ENCODE data around the gene PKNOX1. TPM values are rescaled to one million over a fixed set of nuclear protein-coding genes. Genes with fewer than 3 reads are reported as not detected.
A peak's percentile ranks its signal among the peaks of the same experiment; 100 is the strongest.
"Not testable (repeated sequence)": the region's sequence is repeated elsewhere in the genome, so short reads cannot be mapped to it uniquely, and the experiment has no call there.

PKNOX1 gene
- total and polyA plus RNA-seq, 2 donors (not counting 1 experiment from before 2014, with no cell fraction given) = 12.2 to 43.8 TPM

DNA sequence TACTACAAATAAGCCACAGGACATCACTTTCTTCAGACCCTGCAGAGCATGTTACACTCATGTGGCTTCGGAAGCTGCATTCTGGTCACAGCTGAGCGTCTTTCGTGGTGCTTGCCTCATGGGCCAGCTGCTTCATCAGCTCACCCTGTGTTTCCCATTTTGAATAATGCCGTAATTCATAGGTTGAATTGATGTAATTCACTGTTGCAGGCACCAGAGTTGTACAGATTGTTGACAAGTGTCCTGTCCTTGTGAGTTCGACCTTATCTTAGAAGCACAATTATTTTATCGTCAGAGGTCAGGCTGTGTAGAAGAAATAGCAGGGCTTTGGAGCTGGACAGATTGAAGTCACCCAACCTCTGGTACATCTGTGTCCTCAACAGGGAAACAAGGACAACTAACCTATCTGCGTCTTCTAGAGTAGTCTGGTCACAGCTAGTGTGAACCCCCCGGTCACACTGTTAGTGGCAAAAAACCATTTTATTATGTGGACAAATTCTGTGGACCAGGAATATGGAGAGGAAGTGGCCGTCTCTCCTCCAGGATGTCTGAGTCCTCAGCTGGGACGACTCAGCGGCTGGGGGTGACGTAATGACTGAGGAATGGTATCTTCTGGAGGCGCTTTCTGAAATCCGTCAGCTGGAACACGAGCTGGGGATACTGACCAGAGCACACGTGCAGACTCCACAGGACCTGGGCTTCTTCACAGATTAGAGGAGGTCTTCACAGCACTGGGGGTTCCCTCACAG, 17.8 kb downstream of the PKNOX1 start:
- no peak overlapping the region for H3K4me3 ChIP-seq (replicated peaks in 1 of 4; ENCODE audit: control extremely low read depth in 1 of 4, insufficient read depth in 1 of 4, low read depth in 3 of 4, low read length in 4 of 4)
- H3K4me1 ChIP-seq (ENCODE audit: control insufficient read depth, extremely low read depth, insufficient read depth, low read length) = peaks cover 20% of the 10 kb centered on the region
- peaks cover 18% of the 10 kb centered on the region for H3K79me2 ChIP-seq (ENCODE audit: control insufficient read depth, insufficient read depth, low read length)
- no peak overlapping the region for H2AFZ ChIP-seq (ENCODE audit: low read length)
- peak; percentile 93 to 95 for DNase-seq (ENCODE audit: low read depth in 2 of 2)
- H3K27me3 ChIP-seq (ENCODE audit: control insufficient read depth, insufficient read depth, low read length) = no peaks in the 10 kb centered on the region
- H3K4me2 ChIP-seq (ENCODE audit: extremely low read depth, insufficient read depth, low read length) = peak overlapping the region; percentile 53
- no peaks in the 10 kb centered on the region for H3K36me3 ChIP-seq (ENCODE audit: control insufficient read depth, insufficient read depth, low read length)
- TF ChIP-seq EZH2 (IDR thresholded peaks at IDR 0.05; ENCODE audit: low read length, missing control alignments) = no peak
- TF ChIP-seq, protein P1, sequence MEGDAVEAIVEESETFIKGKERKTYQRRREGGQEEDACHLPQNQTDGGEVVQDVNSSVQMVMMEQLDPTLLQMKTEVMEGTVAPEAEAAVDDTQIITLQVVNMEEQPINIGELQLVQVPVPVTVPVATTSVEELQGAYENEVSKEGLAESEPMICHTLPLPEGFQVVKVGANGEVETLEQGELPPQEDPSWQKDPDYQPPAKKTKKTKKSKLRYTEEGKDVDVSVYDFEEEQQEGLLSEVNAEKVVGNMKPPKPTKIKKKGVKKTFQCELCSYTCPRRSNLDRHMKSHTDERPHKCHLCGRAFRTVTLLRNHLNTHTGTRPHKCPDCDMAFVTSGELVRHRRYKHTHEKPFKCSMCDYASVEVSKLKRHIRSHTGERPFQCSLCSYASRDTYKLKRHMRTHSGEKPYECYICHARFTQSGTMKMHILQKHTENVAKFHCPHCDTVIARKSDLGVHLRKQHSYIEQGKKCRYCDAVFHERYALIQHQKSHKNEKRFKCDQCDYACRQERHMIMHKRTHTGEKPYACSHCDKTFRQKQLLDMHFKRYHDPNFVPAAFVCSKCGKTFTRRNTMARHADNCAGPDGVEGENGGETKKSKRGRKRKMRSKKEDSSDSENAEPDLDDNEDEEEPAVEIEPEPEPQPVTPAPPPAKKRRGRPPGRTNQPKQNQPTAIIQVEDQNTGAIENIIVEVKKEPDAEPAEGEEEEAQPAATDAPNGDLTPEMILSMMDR (conservative IDR thresholded peaks at IDR 0.05 in 1 of 2, IDR thresholded peaks at IDR 0.05 in 1 of 2; ENCODE audit: low read depth in 1 of 2, low read length in 2 of 2) = no peak
- no peaks in the 10 kb centered on the region for H3K9me3 ChIP-seq (ENCODE audit: control insufficient read depth, insufficient read depth, low read depth, low read length)
- H4K20me1 ChIP-seq (ENCODE audit: control insufficient read depth, extremely low read depth, insufficient read depth, low read length) = no peaks in the 10 kb centered on the region
- H3K27ac ChIP-seq (ENCODE audit: insufficient read depth, low read length) = peak overlapping the region; percentile 90
- H3K9ac ChIP-seq (ENCODE audit: insufficient read depth, low read length) = no peak overlapping the region

DNA sequence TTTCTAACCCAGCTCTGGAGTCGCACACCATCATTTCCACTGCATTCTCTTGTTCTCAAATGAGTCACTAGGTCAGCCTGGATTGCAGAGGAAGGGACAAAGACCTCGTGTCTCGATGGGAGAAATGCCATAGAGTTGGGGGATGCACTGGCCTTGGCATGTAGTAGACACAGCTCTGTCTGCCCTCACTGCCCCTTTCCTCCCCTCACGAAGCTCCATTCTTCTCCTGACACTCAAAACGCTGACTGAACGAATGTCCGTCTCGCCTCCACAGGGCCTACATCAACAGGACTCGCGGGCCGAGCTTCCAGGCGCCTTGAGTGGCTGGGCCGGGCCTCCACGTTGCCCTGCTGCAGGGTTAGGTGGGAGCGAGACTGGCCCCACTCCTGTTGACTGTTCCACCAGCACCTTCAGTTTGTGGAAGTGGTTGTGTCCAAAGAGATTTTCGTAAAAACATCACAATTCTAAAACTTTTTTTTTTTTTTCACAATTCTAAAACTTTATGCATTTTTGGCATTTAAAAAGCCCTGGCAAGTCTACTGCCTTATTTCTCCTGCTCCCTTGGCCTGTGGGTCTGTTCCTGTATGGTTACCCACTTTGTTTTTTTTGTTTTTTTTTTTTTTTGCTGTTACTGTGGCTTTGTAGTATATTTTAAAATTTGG, 18.8 kb downstream of the PKNOX1 start:
- H3K36me3 ChIP-seq (ENCODE audit: control insufficient read depth, insufficient read depth, low read length) = no peaks in the 10 kb centered on the region
- TF ChIP-seq EZH2 (IDR thresholded peaks at IDR 0.05; ENCODE audit: low read length, missing control alignments) = no peak
- TF ChIP-seq, protein P1 (conservative IDR thresholded peaks at IDR 0.05 in 1 of 2, IDR thresholded peaks at IDR 0.05 in 1 of 2; ENCODE audit: low read depth in 1 of 2, low read length in 2 of 2) = no peak
- H3K4me2 ChIP-seq (ENCODE audit: extremely low read depth, insufficient read depth, low read length) = peak overlapping the region; percentile 25
- H3K4me1 ChIP-seq (ENCODE audit: control insufficient read depth, extremely low read depth, insufficient read depth, low read length) = peaks cover 24% of the 10 kb centered on the region
- no peak overlapping the region for H3K9ac ChIP-seq (ENCODE audit: insufficient read depth, low read length)
- DNase-seq (ENCODE audit: low read depth in 2 of 2) = peak; percentile 53 to 63
- H3K9me3 ChIP-seq (ENCODE audit: control insufficient read depth, insufficient read depth, low read depth, low read length) = no peaks in the 10 kb centered on the region
- H3K27me3 ChIP-seq (ENCODE audit: control insufficient read depth, insufficient read depth, low read length) = no peaks in the 10 kb centered on the region
- H2AFZ ChIP-seq (ENCODE audit: low read length) = peak overlapping the region; percentile 37
- peaks cover 25% of the 10 kb centered on the region for H3K79me2 ChIP-seq (ENCODE audit: control insufficient read depth, insufficient read depth, low read length)
- peak overlapping the region; percentile 90 for H3K27ac ChIP-seq (ENCODE audit: insufficient read depth, low read length)
- H3K4me3 ChIP-seq (replicated peaks in 1 of 4; ENCODE audit: control extremely low read depth in 1 of 4, insufficient read depth in 1 of 4, low read depth in 3 of 4, low read length in 4 of 4) = no peak overlapping the region
- H4K20me1 ChIP-seq (ENCODE audit: control insufficient read depth, extremely low read depth, insufficient read depth, low read length) = no peaks in the 10 kb centered on the region

DNA sequence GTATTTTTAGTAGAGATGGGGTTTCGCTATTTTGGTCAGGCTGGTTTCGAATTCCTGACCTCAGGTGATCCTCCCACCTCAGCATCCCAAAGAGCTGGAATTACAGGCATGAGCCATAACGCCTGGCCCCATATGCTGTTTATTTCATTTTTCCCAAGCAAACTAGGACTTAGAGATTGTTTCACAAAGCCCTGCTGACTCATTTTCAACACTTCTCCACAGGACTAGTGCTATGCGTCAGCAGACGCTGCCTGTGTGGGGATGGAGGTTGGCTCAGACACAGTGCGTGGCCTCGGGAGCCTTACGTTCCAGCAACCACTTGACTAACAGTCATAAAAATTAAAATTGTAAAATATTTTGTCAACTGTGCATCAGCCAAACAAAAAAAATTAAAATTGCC, 22.7 kb downstream of the PKNOX1 start:
- Histone ChIP-seq H3K27ac (ENCODE audit: insufficient read depth, low read length) (peak overlapping the region; percentile 67), H4K20me1 (ENCODE audit: control insufficient read depth, extremely low read depth, insufficient read depth, low read length) (no peaks in the 10 kb centered on the region), H3K9ac (ENCODE audit: insufficient read depth, low read length) (no peak overlapping the region), H3K9me3 (ENCODE audit: control insufficient read depth, insufficient read depth, low read depth, low read length) (no peaks in the 10 kb centered on the region), H3K79me2 (ENCODE audit: control insufficient read depth, insufficient read depth, low read length) (peaks cover 15% of the 10 kb centered on the region), H3K4me2 (ENCODE audit: extremely low read depth, insufficient read depth, low read length) (peak overlapping the region; percentile 56), H2AFZ (ENCODE audit: low read length) (no peak overlapping the region), H3K4me1 (ENCODE audit: control insufficient read depth, extremely low read depth, insufficient read depth, low read length) (peaks cover 18% of the 10 kb centered on the region), H3K4me3 (replicated peaks in 1 of 4; ENCODE audit: control extremely low read depth in 1 of 4, insufficient read depth in 1 of 4, low read depth in 3 of 4, low read length in 4 of 4) (no peak overlapping the region), H3K27me3 (ENCODE audit: control insufficient read depth, insufficient read depth, low read length) (no peaks in the 10 kb centered on the region), H3K36me3 (ENCODE audit: control insufficient read depth, insufficient read depth, low read length) (no peaks in the 10 kb centered on the region)
- TF ChIP-seq, protein P1 (conservative IDR thresholded peaks at IDR 0.05 in 1 of 2, IDR thresholded peaks at IDR 0.05 in 1 of 2; ENCODE audit: low read depth in 1 of 2, low read length in 2 of 2) = no peak
- no peak for TF ChIP-seq EZH2 (IDR thresholded peaks at IDR 0.05; ENCODE audit: low read length, missing control alignments)
- peak; percentile 97 to 98 for DNase-seq (ENCODE audit: low read depth in 2 of 2)

DNA sequence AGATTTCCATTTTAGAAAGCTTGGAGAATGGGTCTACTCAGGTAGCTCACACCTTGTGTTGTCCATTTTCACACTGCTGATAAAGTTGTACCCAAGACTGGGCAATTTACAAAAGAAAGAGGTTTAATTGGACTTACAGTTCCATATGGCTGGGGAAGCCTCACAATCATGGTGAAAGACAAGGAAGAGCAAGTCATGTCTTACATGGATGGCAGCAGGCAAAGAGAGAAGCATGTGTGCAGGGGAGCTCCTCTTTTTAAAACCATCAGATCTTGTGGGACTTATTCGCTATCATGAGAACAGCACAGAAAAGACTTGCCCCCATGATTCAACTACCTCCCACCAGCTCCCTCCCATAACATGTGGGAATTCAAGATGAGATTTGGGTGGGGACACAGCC, 23.6 kb downstream of the PKNOX1 start:
- not testable (repeated sequence) for H3K9me3 ChIP-seq (ENCODE audit: control insufficient read depth, insufficient read depth, low read depth, low read length); DNase-seq (ENCODE audit: low read depth in 2 of 2); H4K20me1 ChIP-seq (ENCODE audit: control insufficient read depth, extremely low read depth, insufficient read depth, low read length); H2AFZ ChIP-seq (ENCODE audit: low read length); H3K4me2 ChIP-seq (ENCODE audit: extremely low read depth, insufficient read depth, low read length); H3K4me3 ChIP-seq (replicated peaks in 1 of 4; ENCODE audit: control extremely low read depth in 1 of 4, insufficient read depth in 1 of 4, low read depth in 3 of 4, low read length in 4 of 4); H3K27me3 ChIP-seq (ENCODE audit: control insufficient read depth, insufficient read depth, low read length); H3K9ac ChIP-seq (ENCODE audit: insufficient read depth, low read length); H3K36me3 ChIP-seq (ENCODE audit: control insufficient read depth, insufficient read depth, low read length)
- Histone ChIP-seq H3K4me1 (ENCODE audit: control insufficient read depth, extremely low read depth, insufficient read depth, low read length) (peaks cover 10% of the 10 kb centered on the region), H3K79me2 (ENCODE audit: control insufficient read depth, insufficient read depth, low read length) (peaks cover 14% of the 10 kb centered on the region), H3K27ac (ENCODE audit: insufficient read depth, low read length) (peak overlapping the region; percentile 67)
